Mucosa of rectum (tissue), 2 donors: ENCODE measurements around the gene FGGY.

Experiments used
- H3K27ac ChIP-seq, 2 donors: one replicate each; pipeline ENCODE4 v1.7.0; 2013; ENCODE audit warnings: inconsistent platforms in 2 of 2, low read depth in 2 of 2, low read length in 2 of 2
- H3K27me3 ChIP-seq, 2 donors: one replicate each; pipeline ENCODE4 v1.7.0; 2013; ENCODE audit warnings: low read length in 2 of 2; ENCODE audit not compliant: control insufficient read depth in 2 of 2, insufficient read depth in 2 of 2
- H3K36me3 ChIP-seq, 2 donors: one replicate each; pipeline ENCODE4 v1.7.0; 2013; ENCODE audit warnings: low read length in 2 of 2; ENCODE audit not compliant: control insufficient read depth in 2 of 2, insufficient read depth in 2 of 2
- H3K4me1 ChIP-seq, 2 donors: one replicate each; pipeline ENCODE4 v1.7.0; 2013; ENCODE audit warnings: low read length in 2 of 2, mild to moderate bottlenecking in 1 of 2; ENCODE audit not compliant: control insufficient read depth in 2 of 2, insufficient read depth in 2 of 2
- H3K4me3 ChIP-seq, 2 donors: one replicate each; pipeline ENCODE4 v1.7.0; 2013; ENCODE audit warnings: low read length in 2 of 2
- H3K9ac ChIP-seq, 2 donors: one replicate each; pipeline ENCODE4 v1.7.0; 2013; ENCODE audit warnings: low read length in 2 of 2, low read depth in 1 of 2, mild to moderate bottlenecking in 1 of 2
- H3K9me3 ChIP-seq, 2 donors: one replicate each; pipeline ENCODE4 v1.7.0; 2013; ENCODE audit warnings: low read length in 2 of 2; ENCODE audit not compliant: control insufficient read depth in 2 of 2
- donor health status: healthy.
- donor health status: Normal muscosa, but diverticular disease.

The FGGY gene

GRCh38 chr1:59739111-59739510 lies 442.2 kb downstream of the FGGY start:
- H3K9ac ChIP-seq, result no peak overlapping the region
- no peak overlapping the region for H3K4me3 ChIP-seq
- H3K27ac ChIP-seq, result no peak overlapping the region
- no peaks in the 10 kb centered on the region for H3K36me3 ChIP-seq
- H3K4me1 ChIP-seq, result peaks cover 0 to 4% of the 10 kb centered on the region in 2 donors
- H3K9me3 ChIP-seq, result no peaks in the 10 kb centered on the region
- H3K27me3 ChIP-seq, result no peaks in the 10 kb centered on the region

- H3K27ac ChIP-seq, result peak overlapping the region in 1 of 2 donors; percentile 69
- H3K36me3 ChIP-seq, result no peaks in the 10 kb centered on the region
- no peaks in the 10 kb centered on the region for H3K27me3 ChIP-seq
- H3K9me3 ChIP-seq, result no peaks in the 10 kb centered on the region
- H3K4me3 ChIP-seq, result no peak overlapping the region
- H3K9ac ChIP-seq, result no peak overlapping the region
- H3K4me1 ChIP-seq, result peaks cover 0 to 4% of the 10 kb centered on the region in 2 donors
Measured at GRCh38 chr1:59742526-59742925, 445.6 kb downstream of the FGGY start.

GRCh38 chr1:59743324-59744091 lies 446.6 kb downstream of the FGGY start:
- Histone ChIP-seq H3K27ac (peak overlapping the region; percentile 40 to 69), H3K9me3 (no peaks in the 10 kb centered on the region), H3K27me3 (no peaks in the 10 kb centered on the region), H3K4me1 (peaks cover 0 to 4% of the 10 kb centered on the region in 2 donors), H3K4me3 (no peak overlapping the region), H3K36me3 (no peaks in the 10 kb centered on the region), H3K9ac (no peak overlapping the region)

GRCh38 chr1:59747420-59748024 lies 450.6 kb downstream of the FGGY start:
- no peaks in the 10 kb centered on the region for H3K27me3 ChIP-seq
- no peaks in the 10 kb centered on the region for H3K9me3 ChIP-seq
- no peaks in the 10 kb centered on the region for H3K4me1 ChIP-seq
- H3K9ac ChIP-seq, result no peak overlapping the region
- no peaks in the 10 kb centered on the region for H3K36me3 ChIP-seq
- H3K4me3 ChIP-seq, result no peak overlapping the region
- no peak overlapping the region for H3K27ac ChIP-seq

- H3K27me3 ChIP-seq, result no peaks in the 10 kb centered on the region
- no peaks in the 10 kb centered on the region for H3K9me3 ChIP-seq
- no peak overlapping the region for H3K9ac ChIP-seq
- H3K36me3 ChIP-seq, result no peaks in the 10 kb centered on the region
- no peak overlapping the region for H3K4me3 ChIP-seq
- H3K4me1 ChIP-seq, result no peaks in the 10 kb centered on the region
- no peak overlapping the region for H3K27ac ChIP-seq
Measured at GRCh38 chr1:59748123-59748522, 451.2 kb downstream of the FGGY start.

- Histone ChIP-seq H3K27ac (no peak overlapping the region), H3K9me3 (no peaks in the 10 kb centered on the region), H3K4me3 (no peak overlapping the region), H3K36me3 (no peaks in the 10 kb centered on the region), H3K9ac (no peak overlapping the region), H3K4me1 (no peaks in the 10 kb centered on the region), H3K27me3 (no peaks in the 10 kb centered on the region)
Measured at GRCh38 chr1:59750328-59751003, 453.6 kb downstream of the FGGY start.

GRCh38 chr1:59751004-59751395 lies 454.1 kb downstream of the FGGY start:
- H3K27ac ChIP-seq, result no peak overlapping the region
- no peaks in the 10 kb centered on the region for H3K4me1 ChIP-seq
- H3K9me3 ChIP-seq, result no peaks in the 10 kb centered on the region
- H3K9ac ChIP-seq, result no peak overlapping the region
- H3K27me3 ChIP-seq, result no peaks in the 10 kb centered on the region
- no peak overlapping the region for H3K4me3 ChIP-seq
- no peaks in the 10 kb centered on the region for H3K36me3 ChIP-seq

- no peaks in the 10 kb centered on the region for H3K4me1 ChIP-seq
- no peak overlapping the region for H3K27ac ChIP-seq
- no peak overlapping the region for H3K9ac ChIP-seq
- no peaks in the 10 kb centered on the region for H3K9me3 ChIP-seq
- H3K36me3 ChIP-seq, result no peaks in the 10 kb centered on the region
- no peaks in the 10 kb centered on the region for H3K27me3 ChIP-seq
- no peak overlapping the region for H3K4me3 ChIP-seq
Measured at GRCh38 chr1:59751801-59752200, 454.9 kb downstream of the FGGY start.

- Histone ChIP-seq H3K27ac (no peak overlapping the region), H3K36me3 (no peaks in the 10 kb centered on the region), H3K9me3 (no peaks in the 10 kb centered on the region), H3K4me3 (no peak overlapping the region), H3K9ac (no peak overlapping the region), H3K27me3 (no peaks in the 10 kb centered on the region), H3K4me1 (no peaks in the 10 kb centered on the region)
Measured at GRCh38 chr1:59752556-59753414, 455.9 kb downstream of the FGGY start.
